ENCODE data around the gene SUN3.

Gene SUN3

GRCh38 chr7:47978790-47979144, 50.1 kb downstream of the SUN3 start:
- Histone ChIP-seq H3K27ac (peak overlapping the region; percentile 85), H3K4me3 (ENCODE audit: low read depth, low read length) (peak overlapping the region; percentile 61)
- TF ChIP-seq CTCF (IDR thresholded peaks at IDR 0.05): no peak

GRCh38 chr7:47973739-47974138, 55.2 kb downstream of the SUN3 start:
- H3K9ac ChIP-seq: no peak overlapping the region
- H3K4me1 ChIP-seq: peaks cover 8% of the 10 kb centered on the region
- H3K4me3 ChIP-seq (ENCODE audit: low read depth, low read length): no peak overlapping the region
- H3K27me3 ChIP-seq (ENCODE audit: control insufficient read depth, insufficient read depth, low read length): no peaks in the 10 kb centered on the region
- H2AFZ ChIP-seq: no peak overlapping the region
- H3K36me3 ChIP-seq (ENCODE audit: control insufficient read depth, insufficient read depth, low read length): no peaks in the 10 kb centered on the region
- H3K4me2 ChIP-seq (ENCODE audit: low read length): no peak overlapping the region
- H3K79me2 ChIP-seq: no peaks in the 10 kb centered on the region
- no peak for TF ChIP-seq CTCF (IDR thresholded peaks at IDR 0.05)
- no peaks in the 10 kb centered on the region for H3K9me3 ChIP-seq (ENCODE audit: control insufficient read depth, low read length)
- no peak overlapping the region for H3K27ac ChIP-seq

More at GRCh38 chr7:47978790-47979144, 50.1 kb downstream of the SUN3 start:
- peak overlapping the region; percentile 89 for H2AFZ ChIP-seq
- H3K9ac ChIP-seq: peak overlapping the region; percentile 79
- no peaks in the 10 kb centered on the region for H3K79me2 ChIP-seq
- H3K27me3 ChIP-seq (ENCODE audit: control insufficient read depth, insufficient read depth, low read length): no peaks in the 10 kb centered on the region
- H3K36me3 ChIP-seq (ENCODE audit: control insufficient read depth, insufficient read depth, low read length): no peaks in the 10 kb centered on the region
- H3K4me1 ChIP-seq: peaks cover 8% of the 10 kb centered on the region
- peak overlapping the region; percentile 74 for H3K4me2 ChIP-seq (ENCODE audit: low read length)
- H3K9me3 ChIP-seq (ENCODE audit: control insufficient read depth, low read length): no peaks in the 10 kb centered on the region

- Histone ChIP-seq H3K36me3 (ENCODE audit: control insufficient read depth, insufficient read depth, low read length) (no peaks in the 10 kb centered on the region), H3K27me3 (ENCODE audit: control insufficient read depth, insufficient read depth, low read length) (no peaks in the 10 kb centered on the region), H3K79me2 (no peaks in the 10 kb centered on the region), H3K4me2 (ENCODE audit: low read length) (no peak overlapping the region), H3K4me3 (ENCODE audit: low read depth, low read length) (no peak overlapping the region), H2AFZ (no peak overlapping the region), H3K27ac (no peak overlapping the region), H3K4me1 (no peaks in the 10 kb centered on the region), H3K9me3 (ENCODE audit: control insufficient read depth, low read length) (no peaks in the 10 kb centered on the region), H3K9ac (no peak overlapping the region)
- TF ChIP-seq CTCF (IDR thresholded peaks at IDR 0.05): no peak
Observed at GRCh38 chr7:47970761-47971160, 58.1 kb downstream of the SUN3 start.

GRCh38 chr7:47968847-47969774, 59.8 kb downstream of the SUN3 start:
- Histone ChIP-seq H3K9ac (no peak overlapping the region), H3K36me3 (ENCODE audit: control insufficient read depth, insufficient read depth, low read length) (no peaks in the 10 kb centered on the region), H2AFZ (no peak overlapping the region), H3K27ac (no peak overlapping the region), H3K27me3 (ENCODE audit: control insufficient read depth, insufficient read depth, low read length) (no peaks in the 10 kb centered on the region), H3K4me1 (no peaks in the 10 kb centered on the region), H3K4me2 (ENCODE audit: low read length) (no peak overlapping the region), H3K9me3 (ENCODE audit: control insufficient read depth, low read length) (no peaks in the 10 kb centered on the region), H3K4me3 (ENCODE audit: low read depth, low read length) (no peak overlapping the region), H3K79me2 (no peaks in the 10 kb centered on the region)
- peak; percentile 74 for TF ChIP-seq CTCF (IDR thresholded peaks at IDR 0.05)

- Histone ChIP-seq H3K36me3 (ENCODE audit: control insufficient read depth, insufficient read depth, low read length) (no peaks in the 10 kb centered on the region), H3K27me3 (ENCODE audit: control insufficient read depth, insufficient read depth, low read length) (no peaks in the 10 kb centered on the region)
- no peak for TF ChIP-seq CTCF (IDR thresholded peaks at IDR 0.05)
Observed at GRCh38 chr7:47967708-47968107, 61.2 kb downstream of the SUN3 start.

More at GRCh38 chr7:47967708-47968107, 61.2 kb downstream of the SUN3 start:
- Histone ChIP-seq H3K9ac (no peak overlapping the region), H3K79me2 (no peaks in the 10 kb centered on the region), H3K27ac (no peak overlapping the region), H3K4me3 (ENCODE audit: low read depth, low read length) (no peak overlapping the region), H3K9me3 (ENCODE audit: control insufficient read depth, low read length) (no peaks in the 10 kb centered on the region), H3K4me2 (ENCODE audit: low read length) (no peak overlapping the region), H2AFZ (no peak overlapping the region), H3K4me1 (no peaks in the 10 kb centered on the region)
